Inflammatory macrophage treated with lipopolysaccharide for 4 hours (primary cell): Measurements from ENCODE around the gene KRTAP16-1.
"Not testable (repeated sequence)": the region's sequence is repeated elsewhere in the genome, so short reads cannot be mapped to it uniquely, and the experiment has no call there.

Experiments used
- DNase-seq: peaks from one replicate; pipeline ENCODE4 v3.0.0-alpha.2; 2020

The KRTAP16-1 gene

GRCh38 chr17:41301204-41301790 is 7.8 kb downstream of the KRTAP16-1 start:
- no peak for DNase-seq

- no peak for DNase-seq
Observed at GRCh38 chr17:41298458-41299135, 10.5 kb downstream of the KRTAP16-1 start.

GRCh38 chr17:41296846-41297245 is 12.3 kb downstream of the KRTAP16-1 start:
- no peak for DNase-seq

- DNase-seq = no peak
Observed at GRCh38 chr17:41294016-41294415, 15.1 kb downstream of the KRTAP16-1 start.

- peak; percentile 7 for DNase-seq
Observed at GRCh38 chr17:41287050-41287449, 22.1 kb downstream of the KRTAP16-1 start.

GRCh38 chr17:41284546-41284945 is 24.6 kb downstream of the KRTAP16-1 start:
- DNase-seq = peak; percentile 48

- no peak for DNase-seq
Observed at GRCh38 chr17:41284043-41284442, 25.1 kb downstream of the KRTAP16-1 start.

GRCh38 chr17:41278176-41278955 is 30.7 kb downstream of the KRTAP16-1 start:
- DNase-seq = no peak

GRCh38 chr17:41275648-41276190 is 33.4 kb downstream of the KRTAP16-1 start, which contains the start of gene KRTAP9-7:
KRTAP9-7 (plus strand) TSS chr17:41275698; CDS start chr17:41275698, 0 bp downstream.
- not testable (repeated sequence) for DNase-seq

GRCh38 chr17:41271858-41272257 is 37.3 kb downstream of the KRTAP16-1 start:
- no peak for DNase-seq

- DNase-seq = not testable (repeated sequence)
Observed at GRCh38 chr17:41271323-41271722, 37.8 kb downstream of the KRTAP16-1 start.

- no peak for DNase-seq
Observed at GRCh38 chr17:41267711-41268110, 41.4 kb downstream of the KRTAP16-1 start.

GRCh38 chr17:41265078-41265477 is 44.0 kb downstream of the KRTAP16-1 start, which contains the start of gene KRTAP9-6:
KRTAP9-6 (plus strand) TSS chr17:41265378; CDS start chr17:41265378, 0 bp downstream.
- DNase-seq = no peak

- no peak for DNase-seq
Observed at GRCh38 chr17:41264599-41264998, 44.5 kb downstream of the KRTAP16-1 start.

GRCh38 chr17:41263212-41263611 is 45.9 kb downstream of the KRTAP16-1 start:
- DNase-seq = no peak

GRCh38 chr17:41258406-41258805 is 50.7 kb downstream of the KRTAP16-1 start:
- DNase-seq = no peak
